AG08396 (cell line): ENCODE results near the gene ZYX.

ENCODE experiments used
- DNase-seq: peaks from one replicate; pipeline ENCODE4 v3.0.0; 2012; ENCODE audit warnings: low spot score, mixed read lengths

ZYX gene

DNA sequence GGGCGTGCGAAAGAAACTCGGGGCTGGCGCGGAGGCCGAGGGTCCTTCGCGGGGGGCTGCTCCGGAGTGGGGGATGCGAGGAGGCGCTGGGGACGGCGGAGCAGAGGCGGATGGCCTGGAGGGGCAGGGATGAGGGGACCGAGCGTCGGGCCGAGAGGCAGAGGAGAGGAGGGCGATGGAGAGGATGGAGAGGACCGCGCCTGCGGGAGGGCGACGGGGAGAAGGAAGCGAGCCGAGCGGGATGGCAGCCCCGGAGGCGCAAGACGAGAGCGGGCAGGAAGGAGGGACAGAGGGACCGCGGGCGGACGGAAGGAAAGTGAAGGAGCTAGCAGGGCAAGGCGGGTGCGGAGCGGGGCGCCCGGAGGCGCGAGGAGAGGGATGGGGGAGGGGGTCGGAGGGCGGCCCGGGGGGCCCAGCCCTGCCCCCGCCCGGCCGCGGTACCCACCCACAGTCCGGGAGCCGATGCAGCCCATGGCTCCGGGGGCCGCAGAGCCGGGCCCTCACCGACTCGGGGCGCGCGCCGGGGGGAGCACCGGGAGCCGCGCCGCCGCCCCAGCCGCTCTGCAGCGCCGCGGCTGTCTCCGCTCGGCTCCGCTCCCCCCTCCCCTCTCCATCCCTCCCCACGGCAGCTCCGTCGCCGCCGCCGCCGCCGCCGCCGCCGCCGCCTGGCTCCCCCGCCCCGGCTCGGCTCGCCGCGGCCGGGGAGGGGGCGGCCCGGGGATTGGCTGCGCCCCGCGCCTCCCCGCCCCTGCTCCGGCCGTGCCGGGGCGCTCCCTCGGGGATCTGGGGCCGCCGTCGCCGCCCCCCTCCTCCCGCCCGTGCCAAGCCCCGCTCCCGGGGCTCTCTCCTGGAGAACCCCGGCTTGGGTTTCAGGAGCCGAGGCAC is 18.8 kb upstream of the ZYX start, which contains the start of gene FAM131B:
TSS of gene FAM131B (minus strand) at position 583 of the 885 bp plus-strand sequence. CDS start at position 473, 110 bp downstream.
- DNase-seq: peak; percentile 69

DNA sequence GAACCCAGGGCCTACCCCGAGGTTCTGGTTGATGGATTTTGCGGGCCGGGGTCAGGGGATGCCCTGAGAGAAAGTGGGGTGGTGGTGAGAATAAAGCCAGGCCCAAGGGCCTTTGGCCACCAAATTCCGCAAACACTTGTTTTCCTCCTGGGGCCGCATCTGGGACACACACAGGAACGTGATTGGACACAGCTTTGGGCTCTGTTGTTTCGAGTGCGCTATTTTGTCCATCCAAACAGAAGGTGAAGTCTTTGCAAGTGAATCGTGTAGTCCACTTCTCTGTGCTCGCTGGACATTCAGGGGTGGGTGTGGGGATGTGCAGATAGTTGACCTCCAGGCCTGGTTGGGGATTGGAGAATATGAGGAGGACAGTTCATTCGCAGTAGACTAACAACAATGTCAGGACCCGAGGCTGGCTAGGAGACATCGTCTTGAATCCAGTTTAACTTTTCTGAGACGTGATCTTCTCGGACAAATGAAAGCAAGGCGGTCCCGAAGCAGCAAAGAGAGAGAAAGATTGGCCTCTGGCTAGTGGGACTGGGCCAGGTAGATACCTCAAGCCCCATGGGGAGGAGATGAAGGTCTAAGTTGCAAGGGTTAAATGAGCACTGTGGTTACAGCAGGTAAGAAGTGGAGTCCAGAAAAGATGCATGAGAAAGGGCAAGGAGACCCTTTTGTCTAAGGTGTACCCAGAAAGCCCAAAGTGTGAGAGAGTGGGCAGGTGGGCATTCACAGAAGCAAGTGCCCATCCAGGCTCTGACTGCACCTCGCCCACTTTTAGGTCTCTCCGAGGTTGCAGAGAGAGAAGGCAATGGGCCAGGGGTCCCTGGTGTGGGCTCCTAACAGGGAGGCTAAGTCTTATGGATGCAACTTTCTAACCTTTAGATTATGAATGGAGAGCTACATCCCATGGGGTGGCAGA is 17.9 kb upstream of the ZYX start:
- no peak for DNase-seq

DNA sequence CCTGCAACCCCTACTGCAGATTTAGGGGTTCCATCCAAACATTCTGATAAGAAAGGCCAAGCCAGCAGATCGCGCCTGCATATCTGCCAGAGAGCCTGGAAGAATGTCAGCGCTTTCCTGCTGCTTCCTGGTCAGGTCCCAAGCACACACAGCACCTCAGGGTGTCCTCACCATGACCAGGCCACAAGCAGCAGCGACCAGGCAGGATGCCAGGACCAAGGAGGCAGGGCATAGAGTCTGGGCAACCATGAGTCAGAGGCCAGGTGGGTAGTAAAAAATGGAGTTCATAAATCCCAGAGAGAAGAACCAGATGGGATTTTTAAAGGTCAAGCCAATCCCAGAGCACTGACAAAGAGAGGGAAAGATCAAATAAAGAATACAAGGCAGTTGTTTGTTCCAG is 13.2 kb upstream of the ZYX start:
- DNase-seq: no peak

DNA sequence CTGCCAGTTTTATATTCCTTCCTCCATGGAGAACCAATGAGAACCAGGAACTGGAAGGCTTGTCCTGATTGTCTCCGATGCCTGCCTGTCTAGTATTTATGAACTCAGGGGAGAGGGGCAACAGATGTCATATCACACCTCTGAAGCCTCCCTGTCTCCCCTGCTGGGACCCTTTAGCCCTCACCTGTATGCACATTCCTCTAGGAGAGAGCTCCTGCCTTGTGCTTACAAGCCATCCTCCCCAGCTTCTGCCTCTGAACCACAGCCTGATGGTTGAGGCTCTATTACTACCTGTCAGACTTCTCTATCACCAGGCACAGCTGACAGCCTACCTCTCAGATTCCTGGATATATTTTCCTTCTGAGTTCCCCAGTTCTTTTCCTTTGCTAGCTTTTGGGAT is 12.8 kb upstream of the ZYX start:
- no peak for DNase-seq

DNA sequence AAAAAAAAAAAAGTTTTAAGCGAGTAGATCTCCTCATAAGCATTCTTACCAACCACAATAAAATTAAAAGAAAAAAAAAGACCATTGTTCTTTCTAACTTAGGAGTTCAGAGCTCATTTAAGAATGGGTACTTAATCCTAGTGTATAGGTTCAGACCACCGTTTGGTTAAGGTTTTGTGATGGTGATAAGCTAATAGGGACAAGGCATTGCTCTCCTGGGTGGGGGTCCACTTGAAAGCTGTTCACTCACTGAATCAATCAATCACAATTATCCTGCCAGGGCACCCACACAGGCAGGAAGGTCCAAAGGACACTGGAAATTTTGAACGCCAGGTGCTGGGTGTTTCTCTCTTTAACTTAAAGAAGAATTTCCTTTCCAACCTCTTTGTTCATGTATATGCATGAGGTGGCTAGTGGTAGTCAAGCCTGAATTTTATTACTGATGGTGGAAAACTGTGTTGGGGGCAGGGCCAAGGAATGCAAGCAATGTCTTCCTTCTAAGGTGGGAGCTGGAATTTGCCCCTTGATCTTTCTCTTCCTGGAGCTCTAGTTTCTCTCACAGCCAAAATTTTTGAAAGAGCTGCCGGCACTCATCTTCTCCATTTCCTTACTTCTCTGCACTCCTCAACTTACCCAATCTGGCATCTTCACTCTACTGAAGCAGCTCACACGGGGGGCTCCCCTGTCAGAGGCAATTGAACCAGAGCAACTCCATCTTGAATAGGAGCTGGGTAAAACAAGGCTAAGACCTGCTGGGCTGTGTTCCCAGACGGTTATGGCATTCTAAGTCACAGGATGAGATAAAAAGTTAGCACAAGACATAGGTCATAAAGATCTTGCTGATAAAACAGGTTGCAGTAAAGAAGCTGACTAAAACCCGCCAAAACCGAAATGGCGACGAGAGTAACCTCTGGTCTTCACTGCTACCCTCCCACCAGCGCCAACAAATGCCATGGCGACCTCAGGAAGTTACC is 11.2 kb upstream of the ZYX start:
- no peak for DNase-seq

DNA sequence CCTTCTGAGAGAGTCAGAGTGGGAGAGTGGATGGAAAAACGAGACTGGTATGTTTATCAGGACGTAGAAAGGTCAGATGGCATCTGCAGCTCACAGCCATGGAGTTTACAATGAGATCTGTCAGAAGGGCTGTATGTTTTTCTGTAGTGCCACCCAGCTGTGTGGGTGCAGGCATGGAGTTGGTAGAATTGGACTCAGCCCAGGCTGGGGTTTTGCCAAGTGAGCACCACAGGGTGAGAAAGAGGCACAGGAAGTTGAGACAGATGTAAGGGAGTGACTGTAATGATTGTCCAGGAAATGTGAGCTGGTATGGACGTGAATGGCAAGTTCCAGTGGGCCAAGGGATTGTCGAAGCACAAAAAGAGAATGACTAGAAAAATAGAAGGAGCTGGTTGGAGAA is 9.1 kb upstream of the ZYX start:
- no peak for DNase-seq

DNA sequence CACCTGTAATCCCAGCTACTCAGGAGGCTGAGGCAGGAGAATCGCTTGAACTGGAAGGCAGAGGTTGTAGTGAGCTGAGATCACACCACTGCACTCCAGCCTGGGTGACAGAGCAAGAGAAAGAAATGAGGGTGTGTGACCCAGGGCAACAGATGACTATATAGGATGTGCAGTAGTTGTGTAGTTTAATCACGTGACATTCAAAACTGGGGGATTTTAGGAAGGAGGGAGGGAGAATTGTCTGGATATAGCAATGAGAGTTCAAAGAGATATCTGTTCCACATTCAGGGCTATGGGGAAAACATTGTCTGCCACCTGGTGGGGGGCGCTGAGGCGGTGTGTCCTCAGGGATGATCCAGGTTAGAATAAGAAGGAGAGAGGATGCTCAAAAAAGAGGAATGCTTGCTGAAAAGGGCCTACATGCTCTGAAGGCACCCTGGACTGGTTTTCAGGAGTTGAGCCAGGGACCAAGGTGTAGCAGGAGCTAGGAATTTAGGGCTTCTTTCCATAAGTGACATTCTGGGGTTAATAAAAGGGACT is 7.8 kb upstream of the ZYX start:
- DNase-seq: no peak

DNA sequence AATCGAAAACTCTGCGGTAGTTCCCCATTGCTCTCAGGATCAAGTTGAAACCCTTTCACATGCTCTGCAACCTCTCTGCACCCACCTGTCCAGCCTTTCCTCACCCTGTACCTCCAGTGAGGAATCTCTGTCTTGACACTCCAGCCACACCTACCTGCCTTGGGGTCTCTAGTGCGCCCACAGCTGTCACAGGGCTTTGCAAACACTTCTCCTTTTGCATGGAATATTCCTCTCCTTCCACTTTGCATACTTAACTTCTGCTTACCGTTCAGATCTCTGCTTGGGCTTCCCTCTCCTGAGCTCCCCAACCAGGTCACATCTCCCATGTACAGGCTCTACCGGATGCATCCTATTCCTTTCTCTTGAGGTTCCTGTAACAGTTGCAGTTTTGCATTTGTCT is 6.6 kb upstream of the ZYX start:
- no peak for DNase-seq

DNA sequence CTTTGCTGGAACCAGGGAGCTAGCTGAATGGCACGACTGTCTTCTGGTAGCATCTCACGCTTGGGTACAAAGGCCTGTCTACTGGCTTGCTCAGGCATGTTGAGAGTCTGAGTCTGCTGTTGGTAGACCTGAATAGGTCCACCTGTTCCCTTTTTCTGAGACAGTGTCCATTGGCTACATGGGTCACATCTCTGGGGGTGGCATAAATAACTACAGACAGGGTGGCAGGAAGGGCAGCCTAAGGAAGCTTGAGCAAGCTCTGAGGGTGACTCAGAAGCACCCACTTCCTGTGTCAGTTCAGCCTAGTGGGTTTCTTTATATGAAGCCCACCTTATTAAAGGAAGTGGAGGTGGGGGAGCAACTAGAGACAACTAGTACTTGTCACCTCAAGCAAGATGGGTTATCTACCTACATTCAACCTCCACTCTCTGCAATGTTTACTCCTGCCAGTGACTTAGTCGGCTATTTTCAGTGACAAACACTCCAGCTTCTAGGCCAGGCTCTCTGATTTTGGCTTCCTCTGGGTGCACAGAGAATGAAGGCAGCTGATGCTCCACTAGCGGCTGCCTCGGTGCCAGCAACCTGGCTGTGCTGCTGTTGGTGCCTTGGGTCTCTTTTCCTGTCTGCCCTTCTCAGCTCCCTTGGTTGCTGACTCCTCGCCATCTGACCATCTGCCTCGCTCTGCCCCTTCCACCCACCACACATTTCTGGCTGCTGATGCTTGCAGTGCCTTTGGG is 5.7 kb upstream of the ZYX start:
- DNase-seq: no peak

DNA sequence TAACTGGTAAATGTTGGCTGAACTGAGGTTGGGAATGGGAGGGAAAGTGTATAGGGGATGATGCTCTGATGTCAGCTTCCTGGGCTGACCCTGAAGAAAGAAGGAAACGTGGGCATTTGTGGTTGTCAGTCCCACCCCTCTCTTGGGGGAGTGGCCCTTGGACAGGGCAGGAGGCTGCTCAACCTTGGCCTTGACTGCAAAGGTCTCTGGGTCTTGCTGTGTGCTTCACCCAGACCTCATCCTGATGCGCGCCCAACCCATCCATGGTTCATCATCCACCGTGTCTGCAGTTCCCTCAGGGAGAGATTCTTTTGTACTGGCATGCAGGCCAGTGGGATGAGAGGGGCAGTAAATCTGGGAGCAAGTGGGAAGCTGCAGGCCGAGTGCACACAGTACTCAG is 4.7 kb upstream of the ZYX start:
- DNase-seq: no peak

DNA sequence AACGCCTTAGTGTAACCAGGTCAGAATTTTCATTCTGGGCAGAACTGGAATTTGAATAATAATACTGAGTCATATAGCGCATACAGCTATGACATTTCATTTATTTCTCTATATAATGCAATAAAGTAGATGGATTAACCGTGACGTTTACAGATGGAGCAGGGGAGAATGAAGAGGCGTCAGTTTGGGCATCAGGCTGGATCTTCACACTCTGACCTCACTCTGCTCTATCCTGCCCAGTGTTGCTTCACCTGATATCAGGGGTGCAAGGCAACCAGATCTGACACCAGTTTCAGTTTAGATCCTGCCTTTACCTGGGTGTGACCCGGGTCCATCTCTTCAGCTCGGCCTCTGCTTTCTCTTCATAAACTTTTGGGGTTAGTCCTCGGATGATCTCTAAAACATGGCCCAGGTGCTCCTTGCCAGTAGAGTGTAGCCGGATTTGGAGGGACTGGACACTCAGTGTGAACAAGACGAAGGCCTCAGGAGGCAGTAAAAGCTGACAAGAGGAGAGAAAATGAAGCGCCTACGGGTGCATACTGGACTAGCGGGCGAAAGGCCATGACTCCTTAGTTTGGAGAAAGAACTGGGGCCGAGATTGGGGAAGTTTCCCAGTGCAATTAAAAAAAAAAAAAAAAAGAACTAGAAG is 1.4 kb upstream of the ZYX start:
- no peak for DNase-seq

DNA sequence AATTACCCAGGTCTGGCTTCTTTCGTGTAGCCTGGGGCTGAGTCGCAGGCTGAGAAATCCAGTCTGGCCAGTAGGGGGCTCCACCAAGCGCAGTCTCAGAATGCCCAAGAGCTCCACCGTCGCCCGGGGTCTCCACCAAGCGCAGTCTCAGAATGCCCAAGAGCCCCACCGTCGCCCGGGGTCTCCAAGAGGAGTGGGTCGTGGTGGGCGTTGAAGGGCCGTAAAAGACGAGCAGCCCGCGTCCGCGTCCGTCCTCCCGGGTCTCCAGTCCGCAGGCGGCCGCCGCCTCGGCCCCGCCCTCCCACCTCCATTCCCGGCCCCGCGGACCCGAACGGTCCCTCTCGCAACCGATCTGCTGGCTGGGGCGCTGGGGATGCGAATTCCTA is 892 bp upstream of the ZYX start:
- DNase-seq: peak; percentile 85

DNA sequence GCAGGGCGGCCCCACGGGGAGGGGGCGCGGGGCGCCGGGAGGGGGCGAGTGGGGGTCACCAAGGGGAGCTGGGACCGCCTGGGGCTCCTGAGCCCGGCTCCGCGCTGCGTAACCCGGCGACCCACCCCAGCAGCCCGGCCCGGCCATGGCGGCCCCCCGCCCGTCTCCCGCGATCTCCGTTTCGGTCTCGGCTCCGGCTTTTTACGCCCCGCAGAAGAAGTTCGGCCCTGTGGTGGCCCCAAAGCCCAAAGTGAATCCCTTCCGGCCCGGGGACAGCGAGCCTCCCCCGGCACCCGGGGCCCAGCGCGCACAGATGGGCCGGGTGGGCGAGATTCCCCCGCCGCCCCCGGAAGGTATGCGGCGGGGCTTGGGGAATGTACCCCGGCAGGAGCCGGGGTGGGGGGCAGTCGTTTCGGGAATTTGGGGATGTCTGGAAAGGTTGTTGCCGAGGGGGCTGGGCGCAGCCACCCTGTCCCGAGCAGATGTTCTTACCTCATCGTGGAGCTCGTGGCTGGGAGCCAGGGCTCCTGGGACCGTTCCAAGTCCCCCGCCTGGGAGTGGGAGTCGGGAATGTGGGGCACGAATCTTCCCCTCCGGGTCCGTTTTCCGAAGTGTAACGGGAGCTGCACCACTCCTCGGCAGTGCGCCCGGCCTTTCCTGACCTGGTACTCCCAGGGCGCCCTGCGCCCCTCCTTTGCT is 431 bp downstream of the ZYX start:
- peak; percentile 79 for DNase-seq

DNA sequence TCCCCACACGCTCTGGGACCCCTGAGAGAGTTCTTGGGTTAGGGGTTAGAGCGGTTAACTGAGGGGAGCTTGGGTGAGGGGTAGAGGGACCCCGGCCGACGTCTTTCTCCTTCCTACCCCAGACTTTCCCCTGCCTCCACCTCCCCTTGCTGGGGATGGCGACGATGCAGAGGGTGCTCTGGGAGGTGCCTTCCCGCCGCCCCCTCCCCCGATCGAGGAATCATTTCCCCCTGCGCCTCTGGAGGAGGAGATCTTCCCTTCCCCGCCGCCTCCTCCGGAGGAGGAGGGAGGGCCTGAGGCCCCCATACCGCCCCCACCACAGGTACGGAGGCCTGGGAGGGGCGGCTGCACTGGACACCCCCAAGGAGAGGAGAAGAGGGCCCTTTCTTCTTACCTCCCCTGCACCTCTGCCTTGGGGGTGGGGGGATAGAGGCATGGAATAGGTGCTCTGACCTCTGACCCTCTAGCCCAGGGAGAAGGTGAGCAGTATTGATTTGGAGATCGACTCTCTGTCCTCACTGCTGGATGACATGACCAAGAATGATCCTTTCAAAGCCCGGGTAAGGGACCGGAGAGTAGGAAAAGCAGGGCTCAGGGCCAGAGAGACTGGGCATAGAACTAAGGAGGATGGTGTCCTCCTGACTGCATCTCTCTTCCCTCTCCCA is 1.1 kb downstream of the ZYX start:
- no peak for DNase-seq

DNA sequence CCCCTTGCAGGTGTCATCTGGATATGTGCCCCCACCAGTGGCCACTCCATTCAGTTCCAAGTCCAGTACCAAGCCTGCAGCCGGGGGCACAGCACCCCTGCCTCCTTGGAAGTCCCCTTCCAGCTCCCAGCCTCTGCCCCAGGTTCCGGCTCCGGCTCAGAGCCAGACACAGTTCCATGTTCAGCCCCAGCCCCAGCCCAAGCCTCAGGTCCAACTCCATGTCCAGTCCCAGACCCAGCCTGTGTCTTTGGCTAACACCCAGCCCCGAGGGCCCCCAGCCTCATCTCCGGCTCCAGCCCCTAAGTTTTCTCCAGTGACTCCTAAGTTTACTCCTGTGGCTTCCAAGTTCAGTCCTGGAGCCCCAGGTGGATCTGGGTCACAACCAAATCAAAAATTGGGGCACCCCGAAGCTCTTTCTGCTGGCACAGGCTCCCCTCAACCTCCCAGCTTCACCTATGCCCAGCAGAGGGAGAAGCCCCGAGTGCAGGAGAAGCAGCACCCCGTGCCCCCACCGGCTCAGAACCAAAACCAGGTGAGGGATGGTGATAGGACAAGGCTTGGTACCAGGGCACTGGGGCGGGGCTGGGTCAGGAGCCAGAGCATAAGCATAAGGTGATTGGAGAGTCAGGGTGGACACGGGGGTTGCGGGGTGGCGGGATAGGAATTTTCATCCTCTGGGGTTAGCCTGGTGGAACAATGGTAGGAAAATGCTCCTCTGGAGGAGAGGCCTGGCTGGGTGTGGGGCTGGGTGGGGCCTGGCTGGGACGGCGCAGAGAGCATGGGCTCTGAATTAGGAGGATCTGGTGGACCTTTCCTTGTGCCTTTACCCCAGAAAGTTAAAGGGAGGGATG is 1.9 kb downstream of the ZYX start:
- DNase-seq: no peak

DNA sequence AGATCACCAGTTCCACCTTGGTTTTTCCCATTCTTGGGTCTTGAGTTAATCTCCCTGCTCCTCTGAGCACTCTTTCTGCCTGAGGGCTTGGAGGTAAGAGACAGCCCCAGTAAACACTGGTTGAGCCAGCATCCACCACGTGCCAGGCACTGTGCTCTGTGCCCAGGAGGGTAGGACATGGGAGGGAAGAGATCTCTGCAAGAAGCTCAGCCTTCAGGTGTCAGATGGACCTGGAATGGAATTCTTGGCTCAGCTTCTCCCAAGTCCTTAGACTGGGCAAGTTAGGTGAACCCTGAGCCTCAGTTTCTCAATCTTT is 2.5 kb downstream of the ZYX start:
- DNase-seq: no peak

DNA sequence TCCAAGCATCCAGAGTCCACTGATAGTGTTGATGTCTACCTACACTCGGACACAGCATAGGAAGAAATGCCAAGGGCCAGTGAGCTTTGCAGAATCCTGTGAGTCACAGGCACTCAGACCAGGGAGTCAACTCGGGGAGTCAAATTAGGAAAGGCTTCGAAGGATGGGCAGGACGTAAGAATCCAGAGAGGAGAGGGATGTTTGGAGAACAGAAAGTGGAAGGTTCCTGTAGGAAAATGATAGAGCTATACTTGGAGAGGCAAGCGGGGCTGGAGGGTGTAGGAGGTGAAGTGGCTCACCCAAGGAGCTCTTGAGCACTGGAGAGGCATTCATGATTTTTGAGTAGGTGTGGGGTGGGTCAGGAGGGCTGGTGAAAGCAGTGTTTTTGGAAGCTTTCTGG is 3.0 kb downstream of the ZYX start:
- DNase-seq: no peak
